NCI-H69 (cell line): Measurements from ENCODE around the gene C3orf70.

Experiments used
- DNase-seq: peaks from one replicate; lab custom pipeline; 2025; lab: John Stamatoyannopoulos, UW

The C3orf70 gene, protein sequence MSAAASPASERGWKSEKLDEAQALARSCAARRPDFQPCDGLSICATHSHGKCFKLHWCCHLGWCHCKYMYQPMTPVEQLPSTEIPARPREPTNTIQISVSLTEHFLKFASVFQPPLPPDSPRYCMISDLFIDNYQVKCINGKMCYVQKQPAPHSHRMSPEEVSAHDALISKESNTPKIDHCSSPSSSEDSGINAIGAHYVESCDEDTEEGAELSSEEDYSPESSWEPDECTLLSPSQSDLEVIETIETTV

DNA sequence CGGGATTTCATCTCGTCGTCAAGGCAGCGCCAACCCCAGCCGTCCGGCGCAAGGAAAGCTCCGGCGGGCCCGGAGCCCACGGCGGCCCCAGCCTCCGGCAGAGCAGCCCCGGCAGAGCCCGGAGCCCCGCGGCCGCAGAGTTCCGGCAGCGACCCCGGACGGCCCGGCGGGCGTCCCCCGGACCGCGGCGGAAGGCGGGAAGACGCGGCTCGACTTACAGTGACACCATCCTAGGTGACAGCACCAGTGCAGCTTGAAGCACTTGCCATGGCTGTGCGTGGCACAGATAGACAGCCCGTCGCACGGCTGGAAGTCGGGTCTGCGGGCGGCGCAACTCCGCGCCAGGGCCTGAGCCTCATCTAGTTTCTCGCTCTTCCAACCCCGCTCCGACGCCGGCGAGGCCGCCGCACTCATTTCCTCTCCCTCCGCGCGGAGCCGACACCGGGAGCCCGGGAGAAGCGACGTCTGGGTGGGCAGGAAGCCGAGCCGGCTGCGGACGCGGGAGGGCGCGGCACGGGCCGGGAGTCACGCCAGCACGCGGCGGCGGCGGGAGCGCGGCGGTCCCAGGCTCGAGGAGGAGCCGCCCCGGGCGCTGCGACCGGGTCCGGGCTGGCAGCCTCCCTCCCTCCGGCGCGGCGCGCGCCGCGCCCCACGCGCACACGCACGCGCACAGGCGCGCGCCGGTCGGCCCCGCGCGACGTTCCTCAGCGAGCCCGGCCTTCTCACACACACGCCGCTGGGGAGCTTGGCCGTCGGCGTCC lies at the start of gene C3orf70:
Gene C3orf70, minus strand, starts transcription at position 651 of the 761 bp plus-strand sequence. Its CDS starts 237 bp downstream, at position 414.
- peak; percentile 88 for DNase-seq

DNA sequence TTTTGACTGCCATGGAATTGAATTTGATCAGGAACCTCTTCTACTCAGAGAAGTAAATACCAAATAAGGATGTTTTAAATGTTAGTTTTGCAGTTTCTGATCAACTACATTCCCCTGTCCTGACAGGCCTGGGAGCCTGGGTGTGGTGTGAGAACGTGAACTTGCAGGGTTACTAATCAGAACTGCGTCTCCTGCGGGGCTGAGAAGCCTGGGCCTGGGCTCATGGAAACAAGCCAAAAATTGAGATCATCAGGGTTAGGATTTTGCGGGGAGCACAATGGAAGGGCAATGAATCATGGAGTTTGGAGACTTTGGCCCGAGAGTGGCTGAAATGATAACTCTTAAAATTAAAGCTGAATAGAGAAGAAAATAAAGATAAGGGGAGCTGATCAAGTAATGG lies 47.8 kb upstream of the C3orf70 start:
- no peak for DNase-seq

DNA sequence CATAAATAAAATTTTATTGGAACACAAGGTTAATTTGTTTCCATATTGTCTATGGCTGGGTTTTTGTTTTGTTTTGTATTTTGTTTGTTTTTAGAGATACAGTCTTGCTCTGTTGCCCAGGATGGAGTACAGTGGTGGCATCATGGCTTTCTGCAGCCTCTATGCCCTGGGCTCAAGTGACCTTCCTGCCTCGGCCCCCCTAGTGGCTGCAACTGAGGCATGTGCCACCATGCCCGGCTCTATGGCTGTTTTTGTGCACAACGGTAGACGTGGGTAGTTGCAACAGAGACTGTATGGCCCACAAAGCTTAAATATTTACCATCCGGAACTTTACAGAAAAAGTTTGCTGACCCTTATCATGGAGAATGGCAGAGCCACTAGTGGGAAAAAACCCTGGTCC lies 46.8 kb upstream of the C3orf70 start:
- no peak for DNase-seq

DNA sequence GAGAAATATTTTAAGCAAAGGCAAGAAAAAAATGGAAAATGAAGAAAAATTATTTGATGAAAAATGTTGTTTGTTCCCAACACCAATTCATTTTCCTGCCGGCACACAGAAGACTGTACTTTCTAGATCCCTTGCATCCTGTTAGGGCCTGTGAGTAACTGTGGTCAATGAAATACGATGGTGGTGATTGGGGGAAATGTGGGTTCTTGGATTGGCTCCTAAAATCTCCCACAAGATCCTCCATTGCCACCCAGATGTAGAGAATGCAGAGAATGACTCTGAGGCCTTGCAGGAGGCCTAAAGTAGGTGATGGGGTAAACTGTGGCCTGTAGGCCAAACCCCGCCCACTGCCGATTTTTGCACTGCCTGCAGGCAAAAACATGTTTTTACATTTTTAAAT lies 46.3 kb upstream of the C3orf70 start:
- DNase-seq, result no peak

DNA sequence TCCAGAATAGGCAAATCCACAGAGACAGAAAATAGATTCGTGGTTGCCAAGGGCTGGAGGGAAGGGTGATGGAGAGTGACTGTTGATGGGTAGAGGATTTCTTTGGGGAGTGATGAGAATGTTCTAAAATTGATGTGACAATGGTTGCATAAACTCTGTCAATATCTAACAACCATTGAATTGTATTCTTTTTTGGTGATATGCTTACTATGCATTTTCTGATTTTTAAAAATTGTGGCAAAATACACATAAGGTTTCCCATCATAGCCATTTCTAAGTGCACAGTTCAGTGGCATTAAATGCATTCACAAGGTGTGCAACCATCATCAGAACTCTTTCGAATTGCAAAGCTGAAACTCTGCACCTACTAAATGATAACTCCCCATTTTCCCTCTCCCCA lies 44.2 kb upstream of the C3orf70 start:
- no peak for DNase-seq

DNA sequence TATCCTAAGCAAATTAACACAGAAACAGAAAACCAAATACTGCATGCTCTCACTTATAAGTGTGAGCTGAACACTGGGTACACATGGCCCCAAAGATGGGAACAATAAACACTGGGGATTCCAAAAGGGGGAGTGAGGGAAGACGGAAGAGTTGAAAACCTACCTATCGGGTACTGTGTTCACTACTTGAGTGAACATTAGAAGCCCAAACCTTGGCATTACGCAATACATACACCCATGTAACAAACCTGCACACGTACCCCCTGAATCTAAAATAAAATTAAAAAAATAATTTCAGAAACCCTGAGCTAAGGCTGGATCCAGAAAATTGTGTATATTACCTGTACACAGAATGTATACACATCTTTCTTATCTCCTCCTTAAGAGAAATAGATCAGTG lies 42.8 kb upstream of the C3orf70 start:
- no peak for DNase-seq

DNA sequence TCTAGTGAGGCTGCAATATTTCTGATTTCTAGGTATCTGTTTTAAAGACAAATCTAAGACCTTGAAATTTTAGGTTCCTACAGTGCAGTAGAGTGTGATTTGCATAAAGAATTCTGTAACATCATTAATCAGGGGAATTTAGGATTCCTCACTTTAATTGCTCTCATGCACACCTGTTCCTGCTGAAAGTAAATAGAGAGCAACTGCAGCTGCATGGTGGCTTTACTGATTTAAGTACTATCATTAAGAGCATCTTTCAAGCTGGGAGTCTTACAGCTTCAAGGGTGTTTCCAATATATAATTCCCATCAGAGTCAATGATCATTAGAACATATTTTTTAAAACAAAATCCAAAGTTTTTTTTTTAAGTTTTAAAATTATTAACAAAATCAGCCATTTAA lies 36.0 kb upstream of the C3orf70 start:
- peak; percentile 83 for DNase-seq

DNA sequence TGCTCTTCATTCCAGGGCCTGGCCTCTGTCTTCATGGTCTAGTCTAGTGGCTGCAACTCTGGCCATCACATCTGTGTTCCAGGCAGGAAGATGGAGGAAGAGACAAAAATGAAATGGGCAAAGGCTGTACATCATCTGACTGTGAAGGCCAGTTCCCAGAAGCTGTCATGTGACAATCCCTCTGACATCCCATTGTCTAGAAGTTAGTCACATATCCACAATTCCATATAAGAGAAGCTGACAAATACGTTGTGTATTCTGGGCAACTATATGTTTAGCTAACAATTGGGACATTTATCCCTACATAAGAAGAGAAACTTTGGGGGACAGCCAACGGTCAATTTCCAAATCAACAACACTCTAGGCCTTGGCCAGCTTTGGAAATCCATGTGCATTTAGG lies 34.5 kb upstream of the C3orf70 start:
- DNase-seq, result no peak

DNA sequence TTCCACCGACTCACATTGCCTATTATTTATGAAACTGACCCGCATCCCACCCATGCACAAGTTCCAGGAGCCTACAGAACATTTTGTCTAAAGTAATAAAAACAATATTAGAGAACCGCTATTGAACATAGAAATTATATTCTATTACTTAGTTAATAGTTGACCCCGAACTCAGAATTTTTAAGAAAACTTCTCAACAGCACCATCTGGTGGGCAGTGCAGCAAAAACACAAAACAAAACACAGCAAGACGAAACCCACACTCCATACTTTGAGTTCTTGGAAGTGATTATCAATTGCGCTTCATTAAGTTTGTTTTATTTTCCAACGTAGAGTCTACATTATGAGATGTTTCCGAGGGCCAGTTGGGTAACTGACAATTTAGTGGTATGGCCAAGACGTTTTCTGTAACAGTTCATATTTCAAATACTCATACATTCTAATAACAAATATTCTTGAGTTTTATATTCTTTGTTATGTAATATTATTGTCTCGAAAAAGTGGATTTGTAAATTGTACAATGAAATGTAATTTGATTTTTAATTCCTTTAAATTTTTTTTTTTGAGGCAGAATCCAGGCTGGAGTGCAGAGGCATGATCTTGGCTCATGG lies 24.0 kb upstream of the C3orf70 start:
- peak; percentile 70 for DNase-seq

DNA sequence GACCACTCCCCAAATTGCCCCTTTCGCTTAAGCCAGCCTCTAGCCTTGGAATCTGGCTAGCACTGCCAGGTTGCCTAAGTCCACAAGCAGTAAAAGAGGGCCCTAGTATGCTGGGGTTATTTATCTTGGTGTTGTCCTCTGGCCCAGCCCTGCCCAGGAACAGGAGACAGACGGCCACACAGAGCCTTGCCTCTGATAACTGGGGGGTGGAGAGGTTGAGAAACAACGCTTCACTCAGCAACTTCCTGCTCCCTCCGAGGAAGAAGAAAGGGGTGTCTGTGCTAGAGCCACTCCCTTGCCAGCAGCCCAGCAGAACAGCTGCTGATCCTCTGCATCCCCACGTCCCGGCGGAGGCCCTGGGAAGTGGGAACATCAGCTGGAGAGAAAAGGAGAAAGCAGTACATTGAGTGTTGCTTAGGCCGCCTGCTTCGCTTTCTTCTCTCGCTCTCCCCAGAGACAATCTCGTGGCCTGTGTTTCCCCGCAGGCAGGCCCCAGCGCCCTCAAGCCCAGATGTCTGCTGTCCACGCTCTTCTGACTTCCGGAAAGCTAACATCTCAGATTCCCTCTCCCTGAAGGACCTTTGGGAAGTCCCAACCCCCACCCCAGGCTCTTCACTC lies 22.6 kb upstream of the C3orf70 start:
- peak; percentile 95 for DNase-seq

DNA sequence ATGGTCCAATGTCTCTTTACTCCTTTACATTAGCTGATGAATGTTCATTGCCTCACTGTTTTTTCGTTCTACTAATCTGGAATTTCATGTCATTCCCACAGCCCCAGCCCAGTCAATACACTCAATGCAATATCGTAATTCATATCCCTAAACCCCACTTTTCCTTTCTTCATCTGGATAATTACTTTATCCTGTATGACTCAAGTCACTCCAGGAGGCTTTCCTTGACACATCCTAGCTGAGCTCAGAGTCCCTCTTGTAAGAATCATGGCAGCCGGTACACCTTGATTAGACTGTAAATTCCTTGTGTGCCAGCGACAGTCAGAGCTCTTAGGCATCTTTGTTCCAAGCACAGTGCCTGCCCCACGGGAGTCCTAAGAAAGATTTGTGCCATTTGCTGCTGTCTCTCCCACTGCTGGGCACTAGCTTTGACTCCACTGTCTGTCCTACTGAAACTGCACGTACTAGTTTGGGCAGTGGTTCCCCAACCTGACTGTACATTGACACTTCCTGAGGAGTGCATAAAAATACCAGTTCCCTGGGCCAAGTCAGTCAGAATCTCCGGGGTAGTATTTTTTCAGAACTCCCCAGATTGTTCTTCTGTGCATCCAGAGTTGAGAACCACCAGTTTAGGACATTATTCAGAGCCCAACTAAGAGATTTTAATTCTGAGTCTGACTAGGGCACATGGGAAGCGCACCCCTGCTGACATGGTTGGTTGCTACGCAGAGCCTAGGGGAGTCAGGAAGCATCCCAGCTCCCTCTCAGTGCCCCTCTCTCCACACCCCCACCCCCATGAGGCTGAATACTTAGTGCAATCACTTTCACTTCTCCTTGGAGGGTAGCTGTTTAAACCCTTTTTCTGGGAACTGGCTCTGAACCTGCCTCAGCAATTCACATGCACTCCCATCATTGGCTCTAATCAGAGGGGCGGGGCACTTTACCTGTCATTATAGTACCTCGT lies 19.5 kb upstream of the C3orf70 start:
- DNase-seq, result peak; percentile 51

DNA sequence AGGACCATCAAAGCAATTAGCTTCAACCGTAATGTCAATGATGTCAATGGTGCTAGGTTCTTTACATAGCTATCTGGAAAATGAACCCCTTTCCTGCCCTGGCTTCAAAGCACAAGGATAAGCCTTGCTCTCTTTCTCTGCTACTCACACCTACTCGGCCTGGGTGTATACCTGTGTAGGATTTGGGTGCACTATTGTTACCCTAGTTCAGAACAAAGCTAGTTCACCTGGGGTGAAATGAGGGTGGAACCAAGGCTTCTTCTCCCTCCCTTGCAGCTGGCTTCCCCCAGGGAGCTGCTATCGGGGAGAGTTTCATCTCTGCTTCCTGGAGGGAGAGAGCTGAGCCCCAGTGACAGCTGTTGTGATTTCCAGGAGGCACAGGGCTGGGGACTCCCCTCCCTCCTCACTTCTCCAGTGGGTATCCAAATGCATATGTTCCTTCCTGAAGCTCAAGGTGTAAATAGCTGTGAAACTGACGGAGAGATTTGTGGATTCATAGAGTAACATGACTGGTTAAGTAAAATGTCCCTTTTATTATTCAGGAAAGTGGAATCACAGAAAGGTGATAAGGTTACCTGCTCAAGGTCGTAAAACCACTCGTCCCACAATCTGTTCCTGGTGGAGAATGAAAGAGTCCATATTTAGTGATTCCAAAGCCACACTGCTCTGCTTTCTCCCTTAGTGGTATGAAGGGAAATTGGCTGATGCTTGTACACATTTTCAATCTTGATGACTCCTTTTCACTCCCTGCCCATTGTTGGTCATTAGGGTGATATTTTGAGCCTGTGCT lies 11.8 kb upstream of the C3orf70 start:
- DNase-seq, result peak; percentile 75

DNA sequence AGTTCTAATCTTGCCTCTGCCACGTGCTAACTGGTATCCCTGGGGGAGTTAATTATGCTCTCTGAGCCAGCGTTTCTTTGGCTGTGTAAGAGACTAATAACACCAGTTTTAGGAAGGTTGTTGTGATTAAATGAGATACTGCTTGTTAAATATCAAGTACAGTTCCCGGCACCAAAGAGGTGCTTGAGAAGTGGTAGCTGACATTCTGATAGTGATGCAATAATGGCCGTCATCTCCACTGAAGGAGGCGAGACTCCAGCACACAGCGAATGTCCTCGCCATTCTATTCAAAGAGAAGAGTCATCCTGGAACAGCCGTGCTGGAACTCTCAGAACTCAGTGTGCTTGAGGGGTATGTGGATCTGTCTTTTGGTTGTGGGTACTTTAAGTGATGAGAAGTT lies 9.8 kb upstream of the C3orf70 start:
- no peak for DNase-seq

DNA sequence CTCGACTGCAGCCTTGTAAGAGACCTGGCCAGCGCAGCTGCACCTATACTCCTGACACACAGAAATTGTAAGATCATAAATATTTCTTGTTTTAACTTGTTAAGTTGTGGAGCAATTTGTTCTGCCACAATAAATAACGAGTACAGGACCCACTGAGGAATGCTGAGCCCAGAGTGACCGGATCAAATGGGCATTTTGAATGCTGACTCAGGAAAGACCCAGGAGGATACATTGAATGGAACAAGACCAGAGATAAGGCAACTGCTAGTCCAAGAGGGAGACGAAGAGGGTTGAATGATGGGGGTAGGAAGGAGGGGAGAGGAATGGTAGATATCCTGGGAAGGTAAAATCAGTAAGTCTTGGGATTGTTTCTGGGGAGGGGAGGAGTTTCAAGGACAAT lies 8.9 kb upstream of the C3orf70 start:
- DNase-seq, result no peak

DNA sequence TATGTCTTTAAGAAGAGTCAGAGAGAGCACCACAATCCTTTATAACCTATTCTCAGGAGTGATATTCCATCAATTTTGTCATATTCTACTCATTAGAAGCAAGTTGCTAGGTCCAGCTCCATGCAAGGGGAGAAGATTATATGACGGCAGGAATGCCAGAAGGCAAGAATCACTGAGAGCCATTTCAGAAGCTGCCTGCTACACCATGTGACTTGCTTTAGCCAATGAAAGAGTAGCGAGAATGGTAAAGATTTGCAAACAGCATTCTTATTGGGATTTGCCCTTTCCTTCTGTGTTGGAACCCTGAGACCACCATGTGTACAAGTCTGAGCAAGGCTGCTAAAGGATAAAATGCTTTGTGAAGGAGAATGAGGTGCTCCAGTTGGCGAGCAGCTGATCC lies 4.5 kb upstream of the C3orf70 start:
- DNase-seq, result no peak

DNA sequence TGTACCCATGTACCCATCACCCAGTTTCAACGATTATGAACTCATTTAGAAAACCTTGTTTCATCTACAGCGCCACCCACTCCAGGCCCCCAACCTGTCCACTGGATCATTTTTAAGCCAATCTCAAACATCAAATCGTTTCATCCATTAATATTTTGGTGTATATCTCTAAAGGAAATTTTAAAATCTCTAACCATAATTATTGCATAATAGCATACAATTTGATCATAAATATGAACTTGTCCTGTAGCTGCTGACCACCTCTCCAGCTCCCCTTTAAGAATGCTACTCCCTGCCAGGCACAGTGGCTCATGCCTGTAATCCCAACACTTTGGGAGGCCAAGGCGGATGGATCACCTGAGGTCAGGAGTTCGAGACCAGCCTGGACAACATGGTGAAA lies 2.8 kb upstream of the C3orf70 start:
- DNase-seq, result no peak

DNA sequence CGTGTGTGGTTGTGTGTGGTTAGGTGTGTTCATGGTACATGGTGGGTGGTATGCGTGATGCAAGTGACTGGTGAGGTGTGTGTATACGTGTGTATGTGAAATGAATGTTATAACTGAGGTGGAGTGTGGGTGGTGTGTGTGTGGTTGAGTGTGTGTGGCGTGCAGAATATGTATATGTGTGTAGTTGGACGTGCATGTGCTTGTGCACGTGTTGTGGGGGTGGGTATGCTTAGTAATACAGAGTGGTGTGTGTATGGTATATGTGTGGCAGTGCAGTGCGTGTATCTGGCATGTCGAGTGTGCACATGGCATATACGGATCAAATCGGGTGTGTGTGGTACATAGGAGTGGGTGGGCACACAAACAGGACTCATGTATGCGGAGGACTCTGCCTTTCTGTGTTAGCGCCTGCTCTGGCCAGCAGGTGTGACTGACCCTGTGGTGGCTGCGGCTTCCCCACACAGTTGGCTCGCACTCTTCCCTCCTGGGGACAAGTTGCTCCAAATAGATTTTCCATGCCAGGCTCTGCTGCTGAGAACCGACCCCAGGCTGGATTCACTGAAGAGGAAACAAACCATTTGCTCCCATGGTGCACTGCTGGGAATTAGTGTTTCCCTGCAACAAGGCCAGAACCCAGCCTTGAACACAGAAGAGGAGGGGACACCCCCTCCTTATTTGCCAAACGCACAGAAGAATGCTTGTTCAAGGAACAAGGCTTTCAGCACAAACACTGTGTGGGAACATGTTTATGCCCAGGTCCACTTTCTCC lies 1.2 kb upstream of the C3orf70 start:
- peak; percentile 58 for DNase-seq

DNA sequence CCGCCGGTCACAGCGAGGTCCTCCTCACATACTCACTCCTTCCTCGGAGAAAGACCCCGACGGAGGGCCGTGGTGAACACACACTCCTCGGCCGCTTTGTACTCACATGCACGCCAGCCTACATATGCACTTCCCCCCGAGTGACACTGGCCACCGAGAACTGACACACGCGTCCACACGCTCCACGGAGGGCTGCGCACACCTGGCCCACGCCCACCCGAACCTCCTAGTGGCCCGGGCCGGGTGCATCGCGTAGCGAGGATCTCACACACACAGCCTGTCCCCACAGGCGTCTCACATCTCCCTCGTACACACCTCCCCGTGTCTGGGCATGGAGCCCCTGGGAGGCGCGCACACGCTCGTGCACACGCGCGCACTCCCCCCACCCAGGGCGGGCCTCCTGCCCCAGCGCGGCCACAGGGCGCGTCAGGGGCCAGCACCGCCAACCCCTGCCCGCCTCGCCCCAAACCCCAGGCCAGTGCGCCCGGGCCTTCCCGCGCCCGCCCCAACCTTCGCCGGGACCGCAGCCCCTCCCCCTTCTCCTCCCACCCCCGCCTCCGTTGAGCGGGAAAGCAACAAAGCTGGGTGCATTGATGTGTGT lies 411 bp upstream of the C3orf70 start:
- peak; percentile 79 for DNase-seq

DNA sequence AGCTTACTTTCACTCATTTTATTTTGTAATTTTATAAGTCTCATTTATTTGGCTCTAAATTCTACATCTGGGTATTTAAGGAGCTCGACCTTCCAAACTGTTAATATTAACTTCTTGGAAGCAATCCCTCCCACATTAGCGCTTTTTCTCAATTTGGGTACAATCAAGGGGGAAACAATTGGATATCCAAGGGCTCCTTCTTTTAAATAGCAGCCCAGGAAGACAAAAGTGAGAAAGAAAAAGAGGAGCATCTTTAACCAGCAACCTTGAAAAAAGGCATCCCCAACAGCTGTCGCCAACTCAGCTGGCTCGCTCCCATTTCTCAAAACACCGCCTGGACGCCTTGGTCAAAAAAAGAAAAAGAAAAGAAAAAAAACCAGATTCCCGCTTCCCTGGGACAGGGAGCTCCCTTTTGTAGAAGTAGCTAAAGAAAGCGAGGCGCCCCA lies 873 bp downstream of the C3orf70 start:
- no peak for DNase-seq
